BJ (cell line): ENCODE results near the gene TFEC. TPM values are rescaled to one million over a fixed set of nuclear protein-coding genes. Genes with fewer than 3 reads are reported as not detected.

Source experiments
- CTCF ChIA-PET: fragments of 350-600 bp; formaldehyde crosslinking; extraction: SDS; loops from one replicate; lab custom pipeline; 2021; ENCODE audit warnings: antibody characterized with exemption, inconsistent platforms; lab: Yijun Ruan, JAX
- POLR2A ChIA-PET: fragments of 300-600 bp; sonication (Branson Sonifier 250); formaldehyde crosslinking; extraction: SDS; loops from one replicate; lab custom pipeline; 2021; ENCODE audit warnings: antibody characterized with exemption; lab: Charles Lee
- DNase-seq: peaks from one replicate; pipeline ENCODE4 v3.0.0-alpha.2; 2011; ENCODE audit warnings: low read depth
- H3K27me3 ChIP-seq: 2 replicates; pipeline ENCODE4 v1.6.0; 2011; ENCODE audit warnings: low read length; ENCODE audit not compliant: control insufficient read depth, insufficient read depth
- H3K36me3 ChIP-seq: 2 replicates; pipeline ENCODE4 v1.5.1; 2011; ENCODE audit warnings: low read length; ENCODE audit not compliant: control insufficient read depth, insufficient read depth
- H3K4me3 ChIP-seq: 2 replicates; pipeline ENCODE4 v1.5.1; 2011; ENCODE audit warnings: low read depth, mild to moderate bottlenecking, control low read depth, low read length
- CTCF ChIP-seq: IDR thresholded peaks from 2 replicates; pipeline ENCODE4 v1.5.1; 2011; ENCODE audit warnings: low read depth, mild to moderate bottlenecking, control low read depth, inconsistent platforms, low read length, moderate library complexity; ENCODE audit not compliant: insufficient read depth
- polyA minus RNA-seq: library from RNA; depleted of rRNA, polyadenylated mRNA; stranded (reverse); fragments of >200 nt; gene quantifications from 2 replicates; pipeline ENCODE4 v1.2.3, GENCODE V29; 2011; rRNA and poly(A)+ RNA removed
- polyA plus RNA-seq: library from polyadenylated mRNA; depleted of rRNA; stranded (reverse); fragments of >200 nt; gene quantifications from 2 replicates; pipeline ENCODE4 v1.2.3, GENCODE V29; 2011; rRNA removed

TFEC gene
- not detected in 2 replicates for polyA plus RNA-seq
- polyA minus RNA-seq: not detected in 2 replicates

- no peak for TF ChIP-seq CTCF
- Histone ChIP-seq H3K4me3 (no peak within 1 kb of the TSS), H3K27me3 (no peaks in the 10 kb centered on the region), H3K36me3 (no peaks in the 10 kb centered on the region)
- no peak for DNase-seq
- ChIA-PET POLR2A (no interaction called here), CTCF (no interaction called here)
These were observed at the start of gene TFEC for GRCh38 chr7:116030651-116031276. Gene TFEC, minus strand, starts transcription at chr7:116030763. Its CDS starts 46,322 bp downstream, at chr7:115984441.

- TF ChIP-seq CTCF: no peak
- H3K4me3 ChIP-seq: no peak overlapping the region
- no peaks in the 10 kb centered on the region for H3K36me3 ChIP-seq
- no peak for DNase-seq
- ChIA-PET POLR2A (no interaction called here), CTCF (no interaction called here)
- no peaks in the 10 kb centered on the region for H3K27me3 ChIP-seq
These were observed 45.0 kb upstream of the TFEC start for GRCh38 chr7:116075351-116076145.

GRCh38 chr7:116071629-116072028, 41.1 kb upstream of the TFEC start:
- DNase-seq: no peak
- Histone ChIP-seq H3K4me3 (no peak overlapping the region), H3K36me3 (no peaks in the 10 kb centered on the region), H3K27me3 (no peaks in the 10 kb centered on the region)
- TF ChIP-seq CTCF: no peak
- ChIA-PET POLR2A (no interaction called here), CTCF (no interaction called here)

GRCh38 chr7:116064179-116064578, 33.6 kb upstream of the TFEC start:
- CTCF ChIA-PET: no interaction called here
- Histone ChIP-seq H3K36me3 (no peaks in the 10 kb centered on the region), H3K27me3 (no peaks in the 10 kb centered on the region), H3K4me3 (no peak overlapping the region)
- no peak for TF ChIP-seq CTCF
- DNase-seq: no peak
- POLR2A ChIA-PET: no interaction called here

GRCh38 chr7:116062666-116063065, 32.1 kb upstream of the TFEC start:
- Histone ChIP-seq H3K4me3 (no peak overlapping the region), H3K36me3 (no peaks in the 10 kb centered on the region), H3K27me3 (no peaks in the 10 kb centered on the region)
- CTCF ChIA-PET: no interaction called here
- POLR2A ChIA-PET: no interaction called here
- DNase-seq: no peak
- no peak for TF ChIP-seq CTCF
